HuH-7 (cell line): ENCODE data around the gene RSPO3.
"Not testable (repeated sequence)": the region's sequence is repeated elsewhere in the genome, so short reads cannot be mapped to it uniquely, and the experiment has no call there.

Experiments
- DNase-seq: peaks from one replicate; pipeline ENCODE4 v3.0.0; 2011; ENCODE audit warnings: low spot score

The RSPO3 gene, protein sequence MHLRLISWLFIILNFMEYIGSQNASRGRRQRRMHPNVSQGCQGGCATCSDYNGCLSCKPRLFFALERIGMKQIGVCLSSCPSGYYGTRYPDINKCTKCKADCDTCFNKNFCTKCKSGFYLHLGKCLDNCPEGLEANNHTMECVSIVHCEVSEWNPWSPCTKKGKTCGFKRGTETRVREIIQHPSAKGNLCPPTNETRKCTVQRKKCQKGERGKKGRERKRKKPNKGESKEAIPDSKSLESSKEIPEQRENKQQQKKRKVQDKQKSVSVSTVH

GRCh38 chr6:127118298-127119101, at the start of gene RSPO3:
TSS of gene RSPO3 (plus strand) at chr6:127118671. CDS start at chr6:127119193, 522 bp downstream.
- peak; percentile 42 for DNase-seq

- peak; percentile 15 for DNase-seq
Observed at GRCh38 chr6:127069659-127070279, 48.7 kb upstream of the RSPO3 start.

DNA sequence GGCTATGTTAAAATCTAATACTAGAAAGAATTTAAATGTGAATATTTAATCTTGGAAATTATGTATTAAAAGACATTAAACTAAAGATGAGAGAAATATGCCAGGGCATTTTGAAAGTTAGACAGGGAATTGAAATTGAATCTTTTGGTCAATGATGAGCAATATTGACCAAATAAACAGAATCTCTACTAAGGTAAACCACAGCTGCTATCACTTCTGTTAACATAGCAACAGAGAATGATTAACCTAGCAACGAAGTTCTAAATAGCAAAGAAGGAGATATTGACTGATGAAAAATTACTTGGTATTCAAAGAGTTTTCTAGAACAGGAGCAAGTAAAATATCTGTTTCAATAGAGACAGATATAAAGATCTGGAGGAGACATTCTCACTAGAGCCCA, 45.2 kb upstream of the RSPO3 start:
- DNase-seq = no peak

GRCh38 chr6:127076466-127076865, 42.0 kb upstream of the RSPO3 start:
- no peak for DNase-seq

DNA sequence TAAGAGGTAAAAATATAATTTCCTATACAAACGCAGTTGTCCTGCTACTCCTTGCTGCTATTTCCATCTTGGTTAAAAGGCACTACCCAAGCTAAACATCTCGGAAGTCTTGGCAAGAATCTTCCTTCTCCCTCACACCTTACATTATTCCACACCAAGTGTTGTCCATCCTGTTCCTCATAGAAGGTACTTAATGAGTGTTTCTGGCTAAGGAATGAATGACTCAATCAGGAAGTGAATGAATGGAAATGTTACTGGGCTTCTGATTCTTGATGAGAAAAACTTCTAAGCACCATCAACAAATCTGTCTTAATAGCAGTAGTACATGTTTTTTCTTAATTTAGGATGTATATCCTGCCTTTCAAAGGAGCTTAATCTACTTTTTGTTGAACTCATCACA, 40.6 kb upstream of the RSPO3 start:
- no peak for DNase-seq

GRCh38 chr6:127078669-127079068, 39.8 kb upstream of the RSPO3 start:
- no peak for DNase-seq

DNA sequence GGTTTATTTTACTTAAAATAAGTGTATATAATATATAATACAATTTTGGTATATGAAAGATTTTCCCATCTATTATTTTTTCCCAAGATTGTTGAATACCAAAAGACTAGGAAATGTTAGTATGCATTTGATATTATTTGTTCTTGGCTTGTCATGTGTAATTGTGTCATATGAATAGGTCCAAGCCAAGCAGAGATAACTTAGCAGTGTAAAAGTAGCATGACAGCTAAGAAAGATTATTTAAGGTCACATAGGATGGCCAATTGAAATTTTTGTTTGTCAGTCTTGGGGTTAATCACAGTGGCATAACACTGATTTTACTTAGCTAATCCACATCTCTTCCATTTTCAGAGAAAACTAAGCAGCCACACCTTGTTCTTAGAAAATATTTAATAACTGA, 38.8 kb upstream of the RSPO3 start:
- DNase-seq = no peak

DNA sequence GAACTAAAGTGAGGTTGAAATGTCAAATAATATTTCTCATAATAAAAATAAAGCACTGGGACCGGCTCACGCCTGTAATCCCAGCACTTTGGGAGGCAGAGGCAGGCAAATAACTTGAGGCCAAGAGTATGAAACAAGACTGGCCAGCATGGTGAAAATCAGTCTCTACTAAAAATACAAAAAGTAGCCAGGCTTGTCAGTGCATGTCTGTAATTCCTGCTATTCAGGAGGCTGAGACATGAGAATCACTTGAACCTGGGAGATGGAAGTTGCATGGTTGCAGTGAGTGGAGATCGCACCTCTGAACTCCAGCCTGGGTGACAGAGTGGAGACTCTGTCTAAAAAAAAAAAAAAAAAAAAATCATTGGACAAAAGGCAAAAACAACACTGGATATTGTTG, 38.4 kb upstream of the RSPO3 start:
- no peak for DNase-seq

DNA sequence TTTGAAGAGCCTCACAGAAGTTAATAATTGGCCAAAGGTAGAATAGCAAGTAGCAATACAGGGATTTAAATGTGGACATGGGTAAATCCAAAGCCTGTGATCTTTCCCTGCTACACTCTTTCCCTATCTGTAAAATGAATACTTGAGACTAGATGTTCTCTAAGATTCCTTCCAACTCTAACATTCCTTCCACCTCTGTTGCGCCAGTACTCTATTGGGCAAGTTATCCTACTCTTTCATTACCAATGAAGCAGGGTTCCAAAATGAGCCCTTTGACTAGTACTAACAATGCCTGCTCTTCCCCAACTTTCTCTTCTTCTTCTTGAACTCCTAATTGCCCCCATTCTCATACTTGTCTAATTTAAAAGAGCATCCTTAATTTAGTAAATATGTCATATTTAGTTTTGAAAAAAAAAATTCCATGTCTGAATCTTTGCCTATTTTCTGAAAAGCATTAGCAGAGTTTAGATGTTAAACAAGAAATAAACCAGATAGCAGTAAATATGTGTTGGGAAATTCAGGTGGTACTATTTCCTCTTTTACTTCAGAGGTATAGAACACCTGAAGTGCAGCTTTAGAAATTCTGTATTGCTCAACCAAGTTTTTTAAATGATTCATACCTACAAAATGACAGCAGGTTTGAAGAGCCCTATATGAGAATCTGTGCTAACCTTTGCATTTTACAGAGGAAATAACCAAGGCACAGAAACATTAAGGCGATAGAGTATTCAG, 35.1 kb upstream of the RSPO3 start:
- no peak for DNase-seq

- DNase-seq = no peak
Observed at GRCh38 chr6:127083963-127084310, 34.5 kb upstream of the RSPO3 start.

GRCh38 chr6:127085181-127085580, 33.3 kb upstream of the RSPO3 start:
- no peak for DNase-seq

DNA sequence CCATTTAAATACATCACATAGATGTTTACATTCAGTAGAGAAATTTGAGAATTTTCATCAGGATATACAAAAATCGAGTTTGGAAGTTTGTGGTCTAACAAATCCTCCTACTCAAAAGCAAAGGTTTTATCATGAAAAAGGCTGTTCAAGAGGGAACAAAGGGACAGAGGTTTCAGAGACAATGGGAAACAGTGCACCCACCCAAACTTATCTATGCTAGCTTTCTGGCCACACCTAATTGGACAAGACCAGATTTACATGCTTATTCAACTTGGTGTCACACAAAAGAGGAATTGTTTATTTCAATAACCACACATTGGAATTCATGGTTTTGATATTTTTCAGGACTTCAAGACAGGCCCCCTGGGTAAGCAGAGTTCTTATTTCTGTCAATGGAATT, 28.4 kb upstream of the RSPO3 start:
- DNase-seq = no peak

DNA sequence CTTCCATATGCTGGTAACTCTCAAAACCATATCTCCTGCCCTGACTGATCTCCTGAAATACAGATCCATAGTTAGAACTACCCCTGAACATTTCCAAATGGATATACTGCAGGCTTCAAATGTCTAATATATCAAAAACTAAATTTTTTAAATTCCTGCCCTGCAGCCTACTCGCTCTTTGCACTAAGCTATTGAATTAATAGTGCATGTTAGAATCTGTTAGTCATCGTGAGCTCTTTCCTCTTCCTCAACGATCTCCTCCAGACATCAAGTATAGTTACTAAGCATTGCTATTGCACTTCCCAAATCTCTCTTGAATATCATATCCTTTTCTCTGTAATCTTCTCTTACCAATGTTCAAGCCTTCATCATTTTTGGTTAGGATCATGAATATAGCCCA, 26.0 kb upstream of the RSPO3 start:
- no peak for DNase-seq

- no peak for DNase-seq
Observed at GRCh38 chr6:127094791-127095190, 23.7 kb upstream of the RSPO3 start.

- DNase-seq = no peak
Observed at GRCh38 chr6:127096167-127096566, 22.3 kb upstream of the RSPO3 start.

DNA sequence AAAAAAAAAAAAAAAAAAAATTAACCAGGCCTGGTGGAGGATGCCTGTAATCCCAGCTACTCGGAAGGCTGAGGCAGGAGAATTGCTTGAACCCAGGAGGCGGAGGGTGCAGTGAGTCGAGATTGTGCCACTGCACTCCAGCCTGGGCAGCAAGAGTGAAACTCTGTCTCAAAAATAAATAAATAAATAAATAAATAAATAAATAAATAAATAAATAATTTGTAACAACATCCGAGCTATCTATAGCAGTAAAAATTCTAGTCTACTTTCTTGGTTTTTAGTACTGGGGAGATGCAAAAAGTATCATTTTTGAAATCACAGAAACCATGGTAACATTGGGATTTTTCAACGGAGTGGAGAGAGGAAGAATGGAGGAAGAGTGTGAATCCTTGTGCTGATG, 21.0 kb upstream of the RSPO3 start:
- not testable (repeated sequence) for DNase-seq

DNA sequence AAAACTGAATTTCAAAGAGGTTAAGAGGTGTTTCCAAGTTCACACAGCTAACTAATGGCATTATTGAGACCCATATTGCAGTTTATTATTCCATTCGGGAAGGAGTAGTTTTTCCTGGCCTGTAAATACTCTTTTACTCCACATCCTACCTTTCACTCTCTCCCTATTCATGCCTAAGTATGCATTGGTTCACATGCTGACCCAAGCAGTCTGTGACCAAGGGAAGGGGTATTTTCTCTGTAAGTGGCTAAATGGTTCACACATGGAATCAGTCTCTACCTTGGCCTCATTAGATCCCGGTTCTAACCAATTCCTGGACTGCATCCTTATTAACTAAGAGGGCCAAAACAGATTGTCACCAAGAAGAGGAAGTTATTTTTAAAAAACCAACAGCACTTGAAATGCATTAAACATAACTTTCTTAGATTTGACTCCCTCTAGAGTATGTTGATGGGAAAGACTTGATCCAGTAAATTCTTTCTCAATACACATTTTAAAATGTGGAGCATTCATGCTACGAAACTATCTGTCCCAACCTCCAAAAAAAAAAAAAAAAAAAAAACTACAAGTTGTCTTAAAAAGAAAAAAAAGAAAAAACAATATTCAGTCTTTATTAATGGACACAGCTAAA, 17.8 kb upstream of the RSPO3 start:
- DNase-seq = no peak

GRCh38 chr6:127102299-127102698, 16.2 kb upstream of the RSPO3 start:
- no peak for DNase-seq

GRCh38 chr6:127102859-127103258, 15.6 kb upstream of the RSPO3 start:
- DNase-seq = no peak

GRCh38 chr6:127103482-127103881, 15.0 kb upstream of the RSPO3 start:
- DNase-seq = no peak

DNA sequence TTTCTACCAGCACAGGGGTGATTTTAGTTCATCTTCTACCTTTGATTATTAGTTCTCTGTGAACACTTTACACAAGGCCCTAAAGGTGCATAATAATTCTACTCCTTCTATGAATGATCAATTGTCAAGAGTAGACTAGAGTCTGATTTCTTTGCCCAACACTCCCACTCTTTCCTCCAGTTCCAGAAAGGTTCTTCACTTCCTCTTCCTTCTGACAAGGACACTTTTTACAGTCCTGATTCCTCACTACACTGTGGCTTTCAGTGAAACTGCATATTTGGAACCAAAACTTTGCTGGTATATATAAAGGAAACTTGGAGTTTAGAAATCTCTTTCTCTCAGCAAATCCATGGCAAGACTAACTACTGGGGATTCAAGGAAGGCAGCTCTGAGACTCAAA, 10.6 kb upstream of the RSPO3 start:
- no peak for DNase-seq

- no peak for DNase-seq
Observed at GRCh38 chr6:127110712-127111111, 7.8 kb upstream of the RSPO3 start.
